Measurements from ENCODE around the gene PIP5K1A. TPM values are rescaled to one million over a fixed set of nuclear protein-coding genes. Genes with fewer than 3 reads are reported as not detected.

Gene PIP5K1A
- total and polyA plus RNA-seq, 2 donors (not counting 1 experiment from before 2014, with no cell fraction given), result 80.9 to 118 TPM

- H3K27me3 ChIP-seq (ENCODE audit: control insufficient read depth, insufficient read depth, low read length), result no peaks in the 10 kb centered on the region
- no peaks in the 10 kb centered on the region for H3K9me3 ChIP-seq (ENCODE audit: control insufficient read depth, insufficient read depth, low read depth, low read length)
- H4K20me1 ChIP-seq (ENCODE audit: control insufficient read depth, extremely low read depth, insufficient read depth, low read length), result no peaks in the 10 kb centered on the region
- H3K4me2 ChIP-seq (ENCODE audit: extremely low read depth, insufficient read depth, low read length), result no peak overlapping the region
- TF ChIP-seq CTCF (conservative IDR thresholded peaks at IDR 0.05 in 1 of 2, IDR thresholded peaks at IDR 0.05 in 1 of 2; ENCODE audit: low read depth in 1 of 2, low read length in 2 of 2), result no peak
- no peak for TF ChIP-seq EZH2 (IDR thresholded peaks at IDR 0.05; ENCODE audit: low read length, missing control alignments)
- H3K36me3 ChIP-seq (ENCODE audit: control insufficient read depth, insufficient read depth, low read length), result peaks cover 50% of the 10 kb centered on the region
- H3K4me3 ChIP-seq (replicated peaks in 1 of 4; ENCODE audit: control extremely low read depth in 1 of 4, insufficient read depth in 1 of 4, low read depth in 3 of 4, low read length in 4 of 4), result no peak overlapping the region
- H3K4me1 ChIP-seq (ENCODE audit: control insufficient read depth, extremely low read depth, insufficient read depth, low read length), result no peaks in the 10 kb centered on the region
- no peak overlapping the region for H3K9ac ChIP-seq (ENCODE audit: insufficient read depth, low read length)
- no peak for DNase-seq (ENCODE audit: low read depth in 2 of 2)
- H3K27ac ChIP-seq (ENCODE audit: insufficient read depth, low read length), result no peak overlapping the region
- peaks cover 3% of the 10 kb centered on the region for H3K79me2 ChIP-seq (ENCODE audit: control insufficient read depth, insufficient read depth, low read length)
- H2AFZ ChIP-seq (ENCODE audit: low read length), result no peak overlapping the region
Observed at GRCh38 chr1:151289080-151289935, 91.0 kb downstream of the PIP5K1A start.

GRCh38 chr1:151289991-151290708, 91.8 kb downstream of the PIP5K1A start:
- H3K36me3 ChIP-seq (ENCODE audit: control insufficient read depth, insufficient read depth, low read length), result peaks cover 55% of the 10 kb centered on the region
- H3K27ac ChIP-seq (ENCODE audit: insufficient read depth, low read length), result no peak overlapping the region
- no peak overlapping the region for H3K4me3 ChIP-seq (replicated peaks in 1 of 4; ENCODE audit: control extremely low read depth in 1 of 4, insufficient read depth in 1 of 4, low read depth in 3 of 4, low read length in 4 of 4)
- H3K4me2 ChIP-seq (ENCODE audit: extremely low read depth, insufficient read depth, low read length), result no peak overlapping the region
- H2AFZ ChIP-seq (ENCODE audit: low read length), result no peak overlapping the region
- no peak for DNase-seq (ENCODE audit: low read depth in 2 of 2)
- H3K9me3 ChIP-seq (ENCODE audit: control insufficient read depth, insufficient read depth, low read depth, low read length), result no peaks in the 10 kb centered on the region
- H3K79me2 ChIP-seq (ENCODE audit: control insufficient read depth, insufficient read depth, low read length), result no peaks in the 10 kb centered on the region
- H3K4me1 ChIP-seq (ENCODE audit: control insufficient read depth, extremely low read depth, insufficient read depth, low read length), result no peaks in the 10 kb centered on the region
- no peaks in the 10 kb centered on the region for H4K20me1 ChIP-seq (ENCODE audit: control insufficient read depth, extremely low read depth, insufficient read depth, low read length)
- H3K9ac ChIP-seq (ENCODE audit: insufficient read depth, low read length), result no peak overlapping the region
- TF ChIP-seq CTCF (conservative IDR thresholded peaks at IDR 0.05 in 1 of 2, IDR thresholded peaks at IDR 0.05 in 1 of 2; ENCODE audit: low read depth in 1 of 2, low read length in 2 of 2), result no peak
- no peaks in the 10 kb centered on the region for H3K27me3 ChIP-seq (ENCODE audit: control insufficient read depth, insufficient read depth, low read length)

- H3K9ac ChIP-seq (ENCODE audit: insufficient read depth, low read length), result no peak overlapping the region
- H4K20me1 ChIP-seq (ENCODE audit: control insufficient read depth, extremely low read depth, insufficient read depth, low read length), result no peaks in the 10 kb centered on the region
- no peak overlapping the region for H3K4me2 ChIP-seq (ENCODE audit: extremely low read depth, insufficient read depth, low read length)
- H3K27ac ChIP-seq (ENCODE audit: insufficient read depth, low read length), result no peak overlapping the region
- no peaks in the 10 kb centered on the region for H3K9me3 ChIP-seq (ENCODE audit: control insufficient read depth, insufficient read depth, low read depth, low read length)
- no peaks in the 10 kb centered on the region for H3K79me2 ChIP-seq (ENCODE audit: control insufficient read depth, insufficient read depth, low read length)
- H3K4me1 ChIP-seq (ENCODE audit: control insufficient read depth, extremely low read depth, insufficient read depth, low read length), result no peaks in the 10 kb centered on the region
- no peaks in the 10 kb centered on the region for H3K27me3 ChIP-seq (ENCODE audit: control insufficient read depth, insufficient read depth, low read length)
- H3K4me3 ChIP-seq (replicated peaks in 1 of 4; ENCODE audit: control extremely low read depth in 1 of 4, insufficient read depth in 1 of 4, low read depth in 3 of 4, low read length in 4 of 4), result no peak overlapping the region
- H2AFZ ChIP-seq (ENCODE audit: low read length), result no peak overlapping the region
- no peak for DNase-seq (ENCODE audit: low read depth in 2 of 2)
- TF ChIP-seq EZH2 (IDR thresholded peaks at IDR 0.05; ENCODE audit: low read length, missing control alignments) (no peak), CTCF (conservative IDR thresholded peaks at IDR 0.05 in 1 of 2, IDR thresholded peaks at IDR 0.05 in 1 of 2; ENCODE audit: low read depth in 1 of 2, low read length in 2 of 2) (no peak)
- H3K36me3 ChIP-seq (ENCODE audit: control insufficient read depth, insufficient read depth, low read length), result peaks cover 58% of the 10 kb centered on the region
Observed at GRCh38 chr1:151290709-151291303, 92.5 kb downstream of the PIP5K1A start.

All from fibroblast of lung (primary cell).